Endothelial cell of umbilical vein (primary cell): ENCODE measurements around the gene NCOA7.

ENCODE experiments used
- CTCF ChIP-seq, 2 donors: IDR thresholded peaks; 1 replicate in 1 of 2; 2 replicates in 1 of 2; pipeline ENCODE4 v1.5.1; 2011; ENCODE audit warnings: low read length in 2 of 2, mild to moderate bottlenecking in 2 of 2, moderate library complexity in 2 of 2, control low read depth in 1 of 2, inconsistent platforms in 1 of 2, low read depth in 1 of 2; ENCODE audit not compliant: insufficient read depth in 1 of 2; ENCODE audit errors: extremely low read depth in 1 of 2
- EZH2 ChIP-seq: IDR thresholded peaks from 2 replicates; pipeline ENCODE4 v1.6.1; 2012; ENCODE audit warnings: borderline replicate concordance, low read depth, mild to moderate bottlenecking, moderate library complexity, low read length, inconsistent platforms; ENCODE audit not compliant: severe bottlenecking
- FOS ChIP-seq: IDR thresholded peaks from 2 replicates; pipeline ENCODE4 v1.6.1; 2011; ENCODE audit warnings: mild to moderate bottlenecking, low read length, moderate library complexity, borderline replicate concordance; ENCODE audit not compliant: insufficient read depth
- GATA2 ChIP-seq: IDR thresholded peaks from 2 replicates; pipeline ENCODE4 v1.7.0; 2011; ENCODE audit warnings: low read depth, mild to moderate bottlenecking, moderate library complexity, mixed read lengths, low read length; ENCODE audit not compliant: insufficient read length, insufficient read depth
- JUN ChIP-seq: IDR thresholded peaks from 2 replicates; pipeline ENCODE4 v1.6.1; 2011; ENCODE audit warnings: borderline replicate concordance, low read depth; ENCODE audit not compliant: insufficient read length, insufficient read depth
- MAX ChIP-seq: IDR thresholded peaks from 2 replicates; pipeline ENCODE4 v1.6.1; 2011; ENCODE audit not compliant: insufficient read depth, insufficient read length
- MYC ChIP-seq: IDR thresholded peaks from one replicate; pipeline ENCODE4 v1.6.1; 2011; ENCODE audit warnings: mild to moderate bottlenecking, low read depth, low read length
- POLR2A ChIP-seq: IDR thresholded peaks from 2 replicates; pipeline ENCODE4 v1.6.1; 2012; ENCODE audit warnings: low read depth, mild to moderate bottlenecking, control low read depth, low read length
- POLR2AphosphoS5 ChIP-seq: IDR thresholded peaks from 2 replicates; pipeline ENCODE4 v1.6.1; 2012; ENCODE audit warnings: low read depth, mild to moderate bottlenecking, control low read depth, low read length, moderate library complexity; ENCODE audit not compliant: insufficient read depth

DNA sequence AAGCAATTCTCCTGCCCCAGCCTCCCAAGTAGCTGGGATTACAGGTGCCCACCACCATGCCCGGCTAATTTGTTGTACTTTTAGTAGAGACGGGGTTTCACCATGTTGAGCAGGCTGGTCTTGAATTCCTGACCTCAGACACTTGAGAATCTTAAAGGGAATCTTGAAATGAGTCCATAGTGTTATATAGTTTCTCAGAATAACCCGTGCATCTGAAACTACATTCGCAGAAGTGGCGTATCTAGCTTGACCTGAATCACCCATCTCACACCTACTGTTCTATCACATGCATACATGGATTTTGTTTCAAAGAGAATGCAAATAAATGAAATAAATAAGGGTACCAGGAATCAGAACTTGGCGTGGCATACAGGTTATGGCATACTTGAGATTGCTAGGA is 65.0 kb downstream of the NCOA7 start:
- TF ChIP-seq CTCF (IDR thresholded peaks at IDR 0.05; ENCODE audit: extremely low read depth in 1 of 2, insufficient read depth in 1 of 2, low read depth in 1 of 2, low read length in 2 of 2) (no peak), EZH2 (no peak), POLR2A (no peak), POLR2AphosphoS5 (no peak), MYC (no peak), GATA2 (no peak), FOS (no peak), MAX (no peak), JUN (no peak)
